CD4-positive, alpha-beta T cell treated with Interleukin-6 at 100 ng/mL for 8 hours (primary cell): ENCODE measurements around the gene IER3.

Experiments used
- DNase-seq: peaks from one replicate; pipeline ENCODE4 v3.0.0-alpha.2; 2020; ENCODE audit warnings: mixed read lengths, low spot score

Gene IER3

GRCh38 chr6:30703821-30704220 lies 40.5 kb downstream of the IER3 start:
- DNase-seq: no peak

GRCh38 chr6:30703011-30703410 lies 41.3 kb downstream of the IER3 start:
- DNase-seq: no peak

- DNase-seq: no peak
These were observed 44.0 kb downstream of the IER3 start for GRCh38 chr6:30700340-30700739.

- DNase-seq: no peak
These were observed 47.9 kb downstream of the IER3 start for GRCh38 chr6:30696432-30696831.
